NCI-H345 treated with DMSO at 0.1 percent for 48 hours (cell line): Measurements from ENCODE around the gene SLC7A11.
"Not testable (repeated sequence)": the region's sequence is repeated elsewhere in the genome, so short reads cannot be mapped to it uniquely, and the experiment has no call there.

Experiments used
- DNase-seq: peaks from one replicate; lab custom pipeline; 2025; ENCODE audit not compliant: unreplicated experiment; lab: John Stamatoyannopoulos, UW

Gene SLC7A11

DNA sequence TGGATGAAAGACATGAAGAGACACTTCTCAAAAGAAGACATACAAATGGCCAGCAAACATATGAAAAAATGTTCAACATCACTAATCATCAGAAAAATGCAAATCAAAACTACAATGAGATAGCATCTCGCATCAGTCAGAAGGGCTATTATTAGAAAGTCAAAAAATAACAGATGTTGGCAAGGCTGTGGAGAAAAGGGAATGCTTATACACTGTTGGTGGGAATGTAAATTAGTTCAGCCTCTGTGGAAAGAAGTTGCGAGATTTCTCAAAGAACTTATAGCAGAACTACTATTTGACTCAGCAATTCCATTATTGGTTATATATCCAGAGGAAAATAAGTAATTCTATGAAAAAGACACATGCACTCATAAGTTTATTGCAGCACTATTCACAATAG, 31.6 kb downstream of the SLC7A11 start:
- not testable (repeated sequence) for DNase-seq

DNA sequence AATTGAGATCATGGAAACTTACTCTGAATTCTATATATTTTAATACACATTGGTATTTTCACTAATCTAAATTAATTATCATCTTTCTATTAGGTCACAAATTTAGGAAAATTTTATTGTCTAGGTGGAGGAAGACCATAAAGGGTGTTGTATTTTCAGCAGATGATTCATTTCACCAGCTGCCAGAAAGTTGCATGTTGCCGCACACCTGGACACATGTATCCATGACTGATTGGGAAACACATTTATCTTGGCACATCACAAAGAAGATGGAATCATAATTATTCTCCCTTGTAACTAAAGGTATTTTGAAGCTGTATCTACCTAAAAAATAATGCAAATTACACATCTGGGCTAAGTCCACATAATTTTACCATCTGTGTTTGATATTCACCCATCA, 33.1 kb downstream of the SLC7A11 start:
- DNase-seq: no peak

DNA sequence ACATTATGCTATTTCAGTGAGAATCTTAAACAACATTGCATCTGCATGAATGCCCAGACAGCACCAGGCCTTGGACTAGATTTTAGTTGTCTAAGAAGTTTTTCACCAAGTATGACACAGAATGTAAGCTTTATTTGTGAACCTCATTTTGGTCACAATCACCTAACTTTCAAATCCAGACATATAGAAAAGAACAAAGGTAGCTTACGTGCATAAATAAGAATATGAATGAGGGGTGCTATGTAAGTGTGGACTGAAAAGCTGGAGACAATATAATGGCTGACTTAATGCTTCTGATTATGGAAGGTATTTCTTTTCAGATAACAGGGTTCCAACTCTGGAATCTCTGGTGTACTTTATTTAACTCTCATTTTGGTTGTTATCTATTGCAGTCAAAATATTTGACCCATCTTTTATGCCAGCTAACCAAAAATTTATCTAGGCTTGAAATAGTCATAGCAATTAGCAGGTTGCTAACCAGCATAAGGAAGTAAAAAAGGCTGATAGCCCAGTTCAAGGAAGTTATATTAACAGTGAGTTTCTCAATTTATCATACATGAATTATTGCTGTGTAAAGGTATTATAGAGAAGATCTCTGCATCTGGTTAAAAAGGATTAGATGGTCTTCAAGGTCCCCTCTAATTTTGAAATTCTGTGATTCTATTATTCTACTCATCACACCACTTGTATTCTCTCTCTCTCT, 36.5 kb downstream of the SLC7A11 start:
- DNase-seq: no peak

DNA sequence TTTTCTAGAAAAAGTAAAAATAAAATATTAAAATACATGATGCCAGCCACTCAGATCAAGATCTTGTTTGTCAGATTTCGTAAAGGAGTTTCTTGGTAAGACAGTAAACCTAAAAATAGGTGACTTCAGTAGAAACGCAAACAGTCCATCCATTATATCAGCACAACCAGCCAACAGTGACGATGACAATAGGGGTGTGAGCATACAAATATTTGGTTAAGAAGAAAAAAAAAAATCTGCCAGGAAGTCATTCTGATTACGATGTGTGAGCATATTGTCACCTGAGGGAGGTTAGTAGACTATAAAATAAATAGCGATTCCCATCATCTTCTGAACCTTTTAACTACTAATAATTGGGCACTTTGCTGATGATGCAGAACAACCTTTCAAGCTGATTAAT, 37.6 kb downstream of the SLC7A11 start:
- DNase-seq: peak; percentile 36

DNA sequence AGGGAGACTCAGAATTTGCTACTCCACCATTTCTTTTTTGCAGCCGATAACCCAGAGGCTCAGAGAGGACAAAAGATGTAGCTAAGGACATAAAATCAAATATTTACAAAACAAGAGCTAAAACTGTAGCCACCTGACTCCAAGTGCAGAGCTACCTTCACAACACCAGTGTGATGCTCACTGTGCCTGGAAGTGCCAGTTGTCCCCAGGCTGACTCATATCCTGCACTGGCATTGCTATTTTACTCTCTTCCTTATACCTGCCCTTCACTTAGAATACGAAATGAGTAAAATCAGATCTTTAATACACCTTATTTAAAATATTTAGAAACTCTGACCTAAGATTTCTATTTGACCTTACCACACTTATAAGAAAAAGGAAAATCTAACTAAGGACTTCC, 39.5 kb downstream of the SLC7A11 start:
- no peak for DNase-seq

DNA sequence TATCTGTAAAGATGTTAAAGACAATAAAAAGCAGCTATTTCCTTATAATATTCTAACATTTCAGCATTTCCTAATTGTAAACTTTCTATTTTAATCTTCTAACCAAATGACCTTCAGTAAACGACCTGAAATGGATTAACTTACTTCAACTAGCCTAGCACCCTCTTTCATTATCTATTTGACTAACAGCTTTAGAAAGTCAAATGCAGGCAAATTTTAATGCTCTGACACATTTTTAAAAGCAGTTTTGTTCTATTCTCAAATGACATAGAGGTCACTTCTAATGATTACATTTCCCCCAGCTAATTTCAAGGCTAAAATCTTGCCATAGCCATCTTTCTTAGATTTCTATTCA, 41.9 kb downstream of the SLC7A11 start:
- no peak for DNase-seq

DNA sequence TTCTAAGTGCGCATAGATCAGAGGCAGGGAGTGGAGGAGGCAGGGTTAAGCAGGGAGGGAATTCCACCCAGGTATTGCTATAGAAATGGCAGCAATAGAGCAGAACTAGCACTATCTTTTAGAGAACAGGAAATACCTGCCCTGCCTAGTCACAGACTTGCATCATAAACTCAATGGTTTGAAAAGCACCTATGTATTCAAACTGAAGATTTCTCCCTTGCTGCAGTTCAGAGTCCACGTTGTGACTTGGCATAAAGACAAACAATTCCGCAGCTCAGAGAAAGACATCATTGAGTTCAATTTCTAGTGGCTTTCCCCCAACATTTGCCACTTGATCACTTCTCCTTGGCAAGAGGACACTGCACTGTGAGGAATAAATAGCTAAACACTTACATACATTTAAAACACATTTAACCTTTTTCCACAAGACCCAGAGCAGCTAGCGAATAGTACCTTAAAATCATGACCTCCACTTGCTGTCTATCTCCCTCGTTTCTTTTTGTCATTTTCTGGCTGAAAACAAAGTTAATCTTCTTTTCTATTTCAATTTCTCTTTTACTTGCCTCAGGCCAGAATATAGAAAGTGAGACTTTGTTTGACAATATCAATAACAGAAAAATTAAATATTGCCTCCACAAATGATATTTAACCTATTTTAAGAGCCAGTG, 42.4 kb downstream of the SLC7A11 start:
- no peak for DNase-seq

DNA sequence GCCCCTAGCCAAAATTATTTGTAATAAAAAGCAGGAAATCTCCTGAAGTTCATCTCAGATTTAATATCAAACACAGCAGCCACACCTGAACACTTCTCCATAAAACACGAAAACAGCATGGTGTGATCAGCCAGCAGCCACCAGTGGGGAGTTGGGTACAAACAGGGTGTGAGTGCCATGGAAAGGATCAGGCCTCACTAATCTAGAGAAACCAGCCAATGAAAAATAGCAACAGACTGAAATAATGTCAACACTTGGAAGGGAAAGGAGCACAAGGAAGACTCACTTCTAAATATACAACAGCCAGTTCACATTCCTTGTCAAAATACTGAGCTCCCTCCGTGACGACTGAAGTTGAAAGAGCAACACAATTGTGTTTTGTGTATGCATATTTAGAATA, 46.0 kb downstream of the SLC7A11 start:
- no peak for DNase-seq

DNA sequence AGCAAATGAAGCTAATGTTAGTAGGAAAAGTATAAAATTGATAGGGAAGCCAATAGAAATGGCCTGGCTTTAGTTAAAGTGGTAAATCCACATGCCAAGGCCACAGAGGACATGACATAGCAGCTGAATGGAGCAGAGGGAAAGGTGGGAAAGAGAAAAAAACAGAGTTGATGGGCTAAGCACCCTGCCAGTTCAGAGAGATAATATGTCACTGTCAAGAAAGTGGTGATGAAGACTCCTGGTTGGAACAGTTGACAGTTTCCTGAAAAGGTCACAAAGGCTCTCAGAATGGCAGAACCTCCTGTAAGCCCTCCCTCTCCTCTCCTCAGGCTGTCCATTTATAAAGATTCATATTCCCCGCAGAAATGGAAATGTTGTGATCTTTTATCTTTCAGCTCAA, 48.2 kb downstream of the SLC7A11 start:
- DNase-seq: no peak

DNA sequence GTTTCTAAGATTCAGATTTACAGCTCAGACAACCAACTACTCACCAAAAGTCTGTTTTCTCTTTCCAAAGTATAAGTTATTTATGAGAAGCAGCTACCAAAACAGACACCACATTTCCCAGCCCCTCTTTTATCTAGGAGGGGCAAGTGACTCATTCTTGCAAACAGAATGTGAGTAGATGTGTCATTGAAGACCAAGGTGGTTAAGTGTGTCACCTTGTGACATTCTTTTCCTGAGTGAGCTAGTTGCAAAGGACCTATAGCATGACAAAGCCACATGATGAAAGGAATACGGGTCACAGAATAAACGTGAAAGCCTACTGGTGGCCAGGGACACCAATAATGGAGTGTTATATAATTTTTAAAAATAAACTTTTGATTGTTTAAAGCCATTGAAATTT, 50.0 kb downstream of the SLC7A11 start:
- no peak for DNase-seq

DNA sequence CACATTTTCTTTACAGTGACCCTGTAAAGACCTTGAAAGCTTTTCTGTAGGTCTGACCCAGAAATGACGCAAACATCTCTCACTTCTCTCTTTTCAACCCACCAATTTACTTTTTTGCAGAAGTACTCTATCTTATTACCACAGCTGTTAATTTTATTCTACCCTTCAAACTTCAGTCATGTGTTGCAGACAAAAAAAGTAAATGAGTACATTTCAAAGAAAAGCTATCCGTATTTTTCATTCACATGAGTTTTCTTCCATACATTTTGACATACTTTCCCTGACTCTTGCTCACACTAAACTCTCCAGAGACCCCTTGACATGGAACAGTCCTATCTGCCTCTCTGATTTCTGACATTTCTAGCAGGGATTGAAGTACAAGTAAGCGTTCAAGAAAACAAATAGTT, 51.7 kb downstream of the SLC7A11 start:
- no peak for DNase-seq

DNA sequence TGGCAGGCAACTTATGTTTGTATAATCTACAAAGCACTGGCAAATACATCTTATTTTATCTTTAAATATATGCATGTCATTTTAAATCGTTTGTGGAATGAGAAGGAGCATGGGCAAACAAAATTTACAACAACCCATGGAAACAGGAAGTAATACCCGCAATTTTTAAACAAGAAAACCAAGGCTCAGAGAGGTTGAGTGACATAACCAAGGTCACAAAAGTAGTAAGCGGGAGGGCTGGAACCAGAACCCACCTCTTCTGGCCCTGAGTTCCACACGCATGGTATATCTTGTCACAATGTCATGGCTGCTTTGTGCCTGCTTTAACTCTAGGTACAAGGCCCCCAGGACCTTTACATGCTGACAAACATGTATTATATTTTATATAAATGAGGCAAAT, 52.9 kb downstream of the SLC7A11 start:
- no peak for DNase-seq

DNA sequence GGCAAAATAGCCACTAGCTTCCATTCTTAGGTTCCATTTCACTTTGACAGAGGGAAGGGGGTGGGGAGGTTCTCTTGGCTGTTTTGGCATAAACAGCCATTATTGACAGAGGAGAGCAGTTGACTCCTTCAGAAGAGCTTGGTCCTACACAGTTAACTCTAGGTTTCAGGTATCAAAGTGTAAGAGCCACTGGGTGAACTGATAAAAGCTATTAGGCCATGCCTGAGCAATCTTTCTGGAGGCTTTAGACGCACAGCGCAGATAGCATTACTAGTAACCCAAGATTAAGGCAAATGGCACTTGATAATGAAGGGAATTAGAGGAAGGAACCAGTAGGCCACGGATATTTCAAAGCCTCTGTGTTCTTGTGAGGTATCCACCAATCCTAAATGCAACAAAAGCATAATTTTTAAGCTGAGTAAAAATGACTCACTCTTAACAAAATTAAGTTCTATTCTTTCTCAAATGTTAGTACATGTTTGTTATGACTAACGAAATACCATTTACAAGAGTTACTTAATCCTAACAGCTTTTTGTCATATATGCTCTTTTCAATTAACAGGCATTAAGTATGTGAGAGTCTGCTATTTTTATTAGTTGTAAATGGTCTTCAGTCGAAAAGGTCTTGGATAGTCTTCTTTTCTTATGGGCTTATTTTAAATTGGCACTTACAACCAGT, 53.6 kb downstream of the SLC7A11 start:
- DNase-seq: no peak

DNA sequence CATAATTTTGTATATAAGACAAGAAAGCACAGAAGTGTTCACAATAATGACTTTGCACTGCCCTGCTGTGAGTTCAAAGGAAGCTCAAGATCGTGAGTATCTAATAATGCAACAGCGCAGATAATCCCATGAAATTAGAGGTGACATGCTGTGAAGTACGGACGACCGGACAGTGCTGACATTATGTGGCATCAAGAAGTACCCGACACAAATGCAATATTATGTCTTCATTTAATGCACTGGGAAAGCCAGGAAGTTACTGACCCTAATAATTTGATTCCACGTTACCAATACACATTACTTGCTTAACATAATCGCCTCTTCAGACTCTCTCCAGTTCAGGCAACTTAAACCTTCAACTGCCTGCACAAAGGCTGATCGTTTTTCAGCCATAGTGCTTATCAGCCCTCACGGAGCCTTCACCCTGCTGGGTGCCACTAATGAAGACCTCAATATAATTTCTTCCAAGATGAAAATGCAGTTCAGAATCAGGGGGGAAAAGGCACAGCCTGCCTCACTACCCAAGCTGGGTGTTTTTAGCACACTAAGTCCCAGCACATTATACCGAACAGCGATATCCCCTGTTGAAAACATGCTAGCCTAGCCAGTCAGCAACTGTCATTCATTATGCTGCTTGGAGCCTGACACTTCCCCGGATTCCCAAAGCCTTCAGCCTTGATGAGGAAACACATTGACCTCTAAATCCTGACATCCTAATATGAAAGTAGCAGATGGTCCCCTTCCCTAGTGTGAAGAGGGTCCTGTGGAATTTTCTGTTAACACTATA, 56.1 kb downstream of the SLC7A11 start:
- no peak for DNase-seq

DNA sequence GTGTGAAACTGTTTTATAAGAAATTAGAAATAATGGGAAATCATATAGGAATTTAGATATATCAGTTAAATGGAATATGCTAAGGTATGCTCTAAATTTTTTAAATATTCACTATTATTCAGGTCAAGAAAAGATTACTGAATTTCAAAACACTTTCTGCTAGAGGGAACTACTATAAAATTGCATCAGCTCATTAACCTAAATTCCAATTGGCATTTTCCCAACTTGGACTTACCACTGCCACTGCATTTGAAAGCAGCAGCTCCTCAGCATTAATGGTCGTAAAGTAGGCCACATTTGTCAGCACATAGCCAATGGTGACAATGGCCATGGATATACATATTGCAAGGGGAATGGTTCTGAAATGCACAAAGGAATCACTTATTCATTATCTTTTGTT, 57.3 kb downstream of the SLC7A11 start:
- DNase-seq: no peak

DNA sequence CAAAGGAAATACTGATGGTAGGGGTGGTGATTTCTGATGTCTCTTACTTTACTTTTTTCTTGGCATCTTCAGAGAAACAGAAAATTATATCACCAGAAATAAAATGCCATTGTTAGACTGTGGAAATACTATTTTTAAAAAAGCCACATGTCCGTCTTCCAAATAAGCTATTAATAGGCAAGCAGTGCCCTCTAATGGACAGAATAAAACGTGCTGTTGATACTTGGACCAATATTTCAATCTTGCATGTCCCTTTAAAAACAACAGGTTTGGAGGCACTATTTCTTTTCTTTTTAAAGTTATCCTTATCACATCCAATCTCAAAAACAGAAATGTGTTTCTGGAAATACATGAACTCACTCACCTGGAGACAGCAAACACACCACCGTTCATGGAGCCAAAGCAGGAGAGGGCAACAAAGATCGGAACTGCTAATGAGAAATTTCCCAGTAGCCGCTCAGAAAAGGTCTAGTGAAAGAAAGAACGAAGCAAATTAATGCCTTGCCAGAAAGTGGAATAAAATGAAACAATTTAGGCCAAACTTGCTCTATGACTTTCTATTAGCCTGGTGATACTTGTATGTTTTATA, 59.2 kb downstream of the SLC7A11 start:
- DNase-seq: peak; percentile 21

DNA sequence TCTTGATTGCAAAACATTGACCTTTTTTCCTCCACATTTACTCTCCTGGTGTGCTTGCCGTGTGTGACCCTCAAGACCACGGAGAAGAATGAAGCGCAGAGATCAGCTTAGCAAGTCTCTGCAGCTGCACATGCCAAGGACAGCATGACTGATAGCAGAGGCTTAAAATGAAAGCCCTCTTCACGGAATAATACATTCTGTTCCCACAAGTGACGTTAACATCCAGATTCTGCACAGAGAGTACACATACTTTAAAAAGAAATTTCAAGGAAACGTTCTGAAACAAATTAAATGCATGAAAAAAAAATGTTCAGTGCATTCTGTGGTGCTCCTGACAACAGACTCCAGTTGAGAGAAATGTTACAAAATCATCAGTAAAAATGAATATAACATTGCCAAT, 60.9 kb downstream of the SLC7A11 start:
- no peak for DNase-seq

DNA sequence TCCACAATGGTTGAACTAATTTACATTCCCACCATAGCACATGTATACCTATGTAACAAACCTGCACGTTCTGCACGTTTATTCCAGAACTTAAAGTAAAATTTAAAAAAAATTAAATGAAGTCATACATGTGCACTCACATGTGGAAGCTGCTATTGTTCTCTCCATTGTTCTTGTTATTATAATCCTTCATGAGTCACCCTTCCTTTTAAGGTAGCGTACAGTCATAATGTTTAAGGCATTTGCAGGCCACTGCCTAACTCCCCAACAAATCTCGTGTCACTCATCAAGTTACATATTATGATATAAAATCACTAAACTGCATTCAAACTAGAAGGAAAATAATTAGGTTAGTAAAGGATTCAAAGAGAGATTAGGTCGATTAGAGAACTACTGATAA, 63.6 kb downstream of the SLC7A11 start:
- DNase-seq: no peak

DNA sequence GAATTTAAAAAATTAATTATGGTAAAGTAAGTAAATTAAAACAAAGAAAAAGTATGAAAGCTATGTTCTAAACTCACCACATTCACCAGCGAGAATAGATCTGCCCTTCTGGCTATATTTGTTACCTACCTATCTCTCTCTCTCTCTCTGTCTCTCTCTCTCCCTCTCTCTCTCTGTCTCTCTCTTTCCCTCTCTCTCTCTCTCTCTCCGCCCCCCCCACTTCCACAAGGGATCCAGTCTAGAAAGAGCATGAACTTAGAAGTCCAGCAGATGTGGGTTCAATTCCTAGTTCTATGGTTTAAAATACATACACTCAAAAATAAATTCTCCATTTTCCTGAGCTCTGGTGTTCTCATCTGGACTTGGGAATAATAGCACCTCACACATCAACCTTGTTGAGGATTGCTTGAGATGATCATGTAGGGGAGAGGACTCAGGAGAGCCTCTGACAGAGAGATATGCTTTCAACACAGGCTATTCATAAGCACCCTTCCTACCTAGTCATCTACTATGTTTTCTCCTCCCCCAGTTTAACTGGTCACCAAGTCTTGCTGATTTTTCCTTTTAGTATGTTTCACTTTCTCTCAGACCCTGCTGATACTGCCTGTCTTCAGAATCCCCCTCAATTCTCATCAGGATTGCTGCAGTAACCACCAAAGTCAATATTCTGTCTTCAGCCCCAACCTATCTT, 64.7 kb downstream of the SLC7A11 start:
- DNase-seq: no peak

DNA sequence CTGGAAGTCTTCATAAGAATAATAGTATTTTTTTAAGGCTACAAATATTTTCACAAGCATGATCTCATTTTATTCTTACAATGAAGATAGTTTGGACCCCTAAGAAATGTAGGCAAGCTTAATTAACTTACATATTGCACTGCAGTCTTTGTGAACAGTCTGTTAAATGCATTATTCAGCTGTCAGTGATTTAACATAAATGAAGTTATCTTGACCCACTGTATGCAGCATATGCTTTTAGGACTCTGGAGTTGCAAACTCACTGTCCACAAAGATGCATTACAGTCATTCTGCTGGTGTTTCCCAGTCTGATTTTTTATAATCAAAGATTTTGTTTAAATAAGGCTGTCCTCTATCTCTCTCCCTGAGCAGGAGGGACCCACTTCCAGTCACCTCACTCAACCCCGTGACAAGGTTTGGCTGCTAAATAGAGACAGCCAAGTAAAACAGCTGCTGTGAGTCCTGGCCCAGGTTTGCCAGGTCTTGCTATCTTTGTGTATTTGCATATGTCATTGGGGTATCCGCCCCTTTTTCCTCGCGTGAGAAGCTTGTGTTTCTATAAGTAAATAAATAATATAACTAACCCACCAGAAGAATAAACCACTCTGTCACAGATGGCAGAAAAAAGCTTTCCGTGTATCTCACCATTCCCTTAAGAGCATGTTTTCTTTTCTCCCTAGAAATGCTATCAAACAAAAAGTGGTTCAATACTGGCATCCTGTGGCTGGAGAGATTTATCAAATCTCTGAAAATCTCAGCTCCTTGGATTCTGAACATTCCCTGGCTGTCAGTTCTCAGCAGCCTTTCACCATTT, 67.0 kb downstream of the SLC7A11 start:
- DNase-seq: peak; percentile 62
